Esophagus squamous epithelium (tissue), 5 donors: ENCODE results near the gene CA11. TPM values are rescaled to one million over a fixed set of nuclear protein-coding genes. Genes with fewer than 3 reads are reported as not detected.

Experiments used
- DNase-seq: peaks from one replicate; lab custom pipeline; 2025; lab: John Stamatoyannopoulos, UW
- H3K27ac ChIP-seq, 4 donors: fragments of 200-600 bp; sonication (generic); one replicate each; pipeline ENCODE4 v1.5.1; 2016 to 2019; ENCODE audit warnings: mild to moderate bottlenecking in 1 of 4
- H3K27me3 ChIP-seq, 4 donors: fragments of 200-600 bp; sonication (generic); 1 replicate in 3 of 4; 2 replicates in 1 of 4; pipeline versions ENCODE4 v1.5.1 to v1.6.0; 2017 to 2021; ENCODE audit warnings: antibody characterized with exemption in 1 of 4
- H3K36me3 ChIP-seq, 3 donors: fragments of 200-600 bp; sonication (generic); one replicate each; pipeline ENCODE4 v1.5.1; 2016 to 2019
- H3K4me1 ChIP-seq, 3 donors: fragments of 200-600 bp; sonication (generic); one replicate each; pipeline ENCODE4 v1.5.1; 2017 to 2019
- H3K4me3 ChIP-seq, 4 donors: fragments of 200-600 bp; sonication (generic); 1 replicate in 3 of 4; 2 replicates in 1 of 4; pipeline ENCODE4 v1.5.1; 2016 to 2019; ENCODE audit warnings: mild to moderate bottlenecking in 2 of 4, moderate library complexity in 1 of 4
- H3K9me3 ChIP-seq, 3 donors: fragments of 200-600 bp; sonication (generic); one replicate each; pipeline ENCODE4 v1.5.1; 2016 to 2019
- POLR2A ChIP-seq, 4 donors: fragments of 450-650 bp; IDR thresholded peaks; one replicate each; pipeline ENCODE4 v1.6.1; 2017; ENCODE audit warnings: antibody characterized with exemption in 4 of 4, mild to moderate bottlenecking in 4 of 4, moderate library complexity in 3 of 4
- WGBS, 2 donors: methylation state at CpG; one replicate each; pipeline ENCODE4 v1.1.5; 2018; 5-methylcytosine and 5-hydroxymethylcytosine counted together
- intact Hi-C: fragments of 100-400 bp; cut with DNase I; formaldehyde crosslinking; loops from one replicate; pipeline ENCODE4 v1.15.0; 2022
- total RNA-seq, 4 donors: library from RNA; depleted of rRNA; stranded (reverse); fragments of >200 nt; gene quantifications; one replicate each; pipeline ENCODE4 v1.1.0, GENCODE V29; 2016
- TF ChIP-seq, protein P1 (sequence below), 6 experiments: fragments of 450-650 bp in 4 of 6; fragments of 200-600 bp in 2 of 6; sonication (generic) in 2 of 6; IDR thresholded peaks; one replicate each; pipeline ENCODE4 v1.5.1; 2016 to 2019; ENCODE audit warnings: antibody characterized with exemption in 6 of 6, mild to moderate bottlenecking in 4 of 6, moderate library complexity in 4 of 6
- donor health status: DM: yes; HTN: yes; CAD: no.

Gene CA11
- total RNA-seq, 4 donors from 2014 or later: 1.4 to 6.9 (median 5.2) TPM

DNA sequence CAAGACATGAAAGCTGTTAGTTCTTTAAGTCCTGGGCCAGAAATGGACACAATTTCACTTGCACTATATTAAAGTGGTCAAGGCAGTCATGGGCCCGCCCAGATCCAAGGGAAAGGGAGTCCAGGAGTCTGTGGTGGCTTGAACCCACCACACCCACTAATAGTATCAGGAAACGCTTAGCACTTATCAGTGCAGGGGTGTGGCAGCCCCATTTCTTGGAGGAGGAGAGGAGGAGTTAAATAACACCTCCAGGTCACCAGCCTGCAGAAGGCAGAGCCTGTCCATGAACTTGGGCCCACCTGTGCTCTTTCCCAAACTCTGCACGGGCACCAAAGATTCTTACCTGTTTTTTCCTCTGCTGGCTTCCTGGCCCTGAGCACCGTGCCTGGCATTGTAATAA, 32.2 kb upstream of the CA11 start:
- TF ChIP-seq, protein P1, sequence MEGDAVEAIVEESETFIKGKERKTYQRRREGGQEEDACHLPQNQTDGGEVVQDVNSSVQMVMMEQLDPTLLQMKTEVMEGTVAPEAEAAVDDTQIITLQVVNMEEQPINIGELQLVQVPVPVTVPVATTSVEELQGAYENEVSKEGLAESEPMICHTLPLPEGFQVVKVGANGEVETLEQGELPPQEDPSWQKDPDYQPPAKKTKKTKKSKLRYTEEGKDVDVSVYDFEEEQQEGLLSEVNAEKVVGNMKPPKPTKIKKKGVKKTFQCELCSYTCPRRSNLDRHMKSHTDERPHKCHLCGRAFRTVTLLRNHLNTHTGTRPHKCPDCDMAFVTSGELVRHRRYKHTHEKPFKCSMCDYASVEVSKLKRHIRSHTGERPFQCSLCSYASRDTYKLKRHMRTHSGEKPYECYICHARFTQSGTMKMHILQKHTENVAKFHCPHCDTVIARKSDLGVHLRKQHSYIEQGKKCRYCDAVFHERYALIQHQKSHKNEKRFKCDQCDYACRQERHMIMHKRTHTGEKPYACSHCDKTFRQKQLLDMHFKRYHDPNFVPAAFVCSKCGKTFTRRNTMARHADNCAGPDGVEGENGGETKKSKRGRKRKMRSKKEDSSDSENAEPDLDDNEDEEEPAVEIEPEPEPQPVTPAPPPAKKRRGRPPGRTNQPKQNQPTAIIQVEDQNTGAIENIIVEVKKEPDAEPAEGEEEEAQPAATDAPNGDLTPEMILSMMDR (IDR thresholded peaks at IDR 0.05): no peak
- no peak for TF ChIP-seq POLR2A (IDR thresholded peaks at IDR 0.05)
- Histone ChIP-seq H3K27me3 (no peaks in the 10 kb centered on the region), H3K4me1 (peaks cover 0 to 30% (median 8%) of the 10 kb centered on the region in 3 donors), H3K9me3 (no peaks in the 10 kb centered on the region), H3K4me3 (no peak overlapping the region), H3K36me3 (no peaks in the 10 kb centered on the region), H3K27ac (peak overlapping the region in 3 of 4 donors; percentile 34 to 74 (median 41))
- DNase-seq: no peak
- WGBS, 2 donors: 49 to 73% methylated on average over 3 to 4 of the region's 4 CpGs
- intact Hi-C loops: no loop called here

DNA sequence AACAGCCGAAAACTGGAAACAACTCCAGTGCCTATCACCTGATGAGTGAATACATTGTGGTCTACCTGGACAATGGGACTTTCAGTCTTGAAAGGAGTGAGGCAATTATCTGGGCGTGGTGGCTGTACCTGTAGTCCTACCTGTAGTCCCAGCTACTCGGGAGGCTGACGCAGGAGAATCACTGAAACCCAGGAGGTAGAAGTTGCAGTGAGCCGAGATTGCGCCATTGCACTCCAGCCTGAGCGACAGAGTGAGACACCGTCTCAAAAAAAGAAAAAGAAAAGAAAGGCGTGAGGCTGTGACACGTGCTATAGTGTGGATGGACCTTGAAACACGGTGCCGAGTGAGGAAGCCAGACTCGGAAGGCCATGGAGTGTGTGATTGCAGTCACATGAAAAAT, 30.9 kb upstream of the CA11 start:
- DNase-seq: no peak
- Histone ChIP-seq H3K36me3 (no peaks in the 10 kb centered on the region), H3K9me3 (no peaks in the 10 kb centered on the region), H3K4me3 (no peak overlapping the region), H3K27ac (peak overlapping the region; percentile 54 to 74 (median 67)), H3K27me3 (no peaks in the 10 kb centered on the region), H3K4me1 (peaks cover 0 to 30% (median 8%) of the 10 kb centered on the region in 3 donors)
- TF ChIP-seq, protein P1 (IDR thresholded peaks at IDR 0.05): no peak
- no peak for TF ChIP-seq POLR2A (IDR thresholded peaks at IDR 0.05)
- WGBS, 2 donors: 69 to 74% methylated on average over 12 to 13 of the region's 13 CpGs
- intact Hi-C loops: no loop called here

DNA sequence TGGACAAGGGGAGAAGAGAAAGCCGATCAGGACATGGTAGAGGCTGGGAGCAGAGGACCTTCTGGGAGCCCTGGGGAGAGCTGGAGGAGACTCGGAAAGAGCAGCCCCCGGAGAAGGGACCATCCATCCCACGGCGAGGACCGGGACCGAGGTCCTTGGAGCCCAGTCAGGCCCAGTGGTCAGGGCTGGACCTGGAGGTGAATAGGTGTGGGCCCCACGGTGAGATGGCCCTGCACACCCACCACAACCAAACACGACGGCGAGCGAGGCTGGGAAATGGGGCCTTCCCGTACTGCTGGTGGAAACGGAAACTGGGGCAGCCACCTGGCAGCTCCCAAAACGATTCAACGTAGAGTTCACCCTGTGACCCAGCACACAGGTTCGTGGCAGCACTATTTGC, 30.5 kb upstream of the CA11 start:
- intact Hi-C loops: no loop called here
- peaks cover 0 to 30% (median 8%) of the 10 kb centered on the region in 3 donors for H3K4me1 ChIP-seq
- WGBS, 2 donors: 83 to 85% methylated on average over 12 to 15 of the region's 17 CpGs

DNA sequence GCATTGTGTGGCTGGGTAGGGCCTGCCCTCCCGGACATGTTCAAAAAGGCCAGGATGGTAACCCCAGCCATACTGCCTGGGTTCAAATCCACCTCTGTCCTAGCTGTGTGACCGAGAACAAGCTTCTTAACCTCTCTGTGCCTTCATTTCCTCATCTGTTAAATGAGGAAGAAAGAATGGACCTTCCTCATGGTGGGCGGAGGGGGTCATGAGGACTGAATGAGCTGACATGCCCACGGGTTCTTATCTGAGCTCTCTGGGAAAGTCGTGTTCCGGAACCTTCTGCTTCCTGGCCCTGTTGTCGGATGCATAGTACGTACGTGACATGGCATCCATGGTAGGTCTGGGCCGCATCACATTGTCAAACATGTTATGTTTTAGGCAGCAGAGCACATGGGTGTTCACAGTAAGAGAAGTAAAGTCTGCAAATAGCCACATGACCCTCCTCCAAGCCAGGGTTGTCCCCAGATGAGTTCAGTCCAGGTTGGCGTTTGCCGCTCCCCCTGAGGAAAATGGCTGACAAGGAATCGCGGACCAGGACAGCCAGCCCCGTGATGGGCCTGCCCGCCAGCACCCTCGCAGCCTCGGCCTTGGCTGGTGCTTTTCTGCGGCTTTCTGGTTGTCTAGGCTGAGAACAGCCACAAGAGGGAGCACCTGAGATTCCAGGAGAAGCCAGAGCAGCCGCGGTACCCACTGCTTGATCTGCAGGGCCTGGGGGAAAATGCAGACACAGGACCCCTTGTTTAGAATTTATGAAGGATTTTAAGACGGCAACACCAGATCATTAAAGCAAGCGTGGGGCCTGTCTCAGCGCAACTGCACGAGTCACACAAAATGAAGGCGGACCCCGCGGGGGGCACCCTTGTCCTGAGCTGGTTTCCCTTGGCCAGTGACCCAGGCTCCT, 29.2 kb upstream of the CA11 start:
- intact Hi-C loops: no loop called here
- H3K9me3 ChIP-seq: no peaks in the 10 kb centered on the region
- H3K27me3 ChIP-seq: no peaks in the 10 kb centered on the region
- H3K36me3 ChIP-seq: no peaks in the 10 kb centered on the region
- 44 to 72% methylated on average over 9 to 16 of the region's 28 CpGs for WGBS, 2 donors
- TF ChIP-seq POLR2A (IDR thresholded peaks at IDR 0.05): no peak
- TF ChIP-seq, protein P1 (IDR thresholded peaks at IDR 0.05): peak; percentile 64 to 90 (median 88)
- no peak overlapping the region for H3K4me3 ChIP-seq
- DNase-seq: peak; percentile 13
- peak overlapping the region in 1 of 4 donors; percentile 74 for H3K27ac ChIP-seq
- peaks cover 0 to 30% (median 8%) of the 10 kb centered on the region in 3 donors for H3K4me1 ChIP-seq

More for the DNA sequence above, 30.5 kb upstream of the CA11 start:
- DNase-seq: no peak
- H3K4me3 ChIP-seq: no peak overlapping the region
- H3K36me3 ChIP-seq: no peaks in the 10 kb centered on the region
- H3K9me3 ChIP-seq: no peaks in the 10 kb centered on the region
- H3K27ac ChIP-seq: peak overlapping the region; percentile 54 to 74 (median 60)
- H3K27me3 ChIP-seq: no peaks in the 10 kb centered on the region
- TF ChIP-seq, protein P1 (IDR thresholded peaks at IDR 0.05): no peak
- TF ChIP-seq POLR2A (IDR thresholded peaks at IDR 0.05): no peak

DNA sequence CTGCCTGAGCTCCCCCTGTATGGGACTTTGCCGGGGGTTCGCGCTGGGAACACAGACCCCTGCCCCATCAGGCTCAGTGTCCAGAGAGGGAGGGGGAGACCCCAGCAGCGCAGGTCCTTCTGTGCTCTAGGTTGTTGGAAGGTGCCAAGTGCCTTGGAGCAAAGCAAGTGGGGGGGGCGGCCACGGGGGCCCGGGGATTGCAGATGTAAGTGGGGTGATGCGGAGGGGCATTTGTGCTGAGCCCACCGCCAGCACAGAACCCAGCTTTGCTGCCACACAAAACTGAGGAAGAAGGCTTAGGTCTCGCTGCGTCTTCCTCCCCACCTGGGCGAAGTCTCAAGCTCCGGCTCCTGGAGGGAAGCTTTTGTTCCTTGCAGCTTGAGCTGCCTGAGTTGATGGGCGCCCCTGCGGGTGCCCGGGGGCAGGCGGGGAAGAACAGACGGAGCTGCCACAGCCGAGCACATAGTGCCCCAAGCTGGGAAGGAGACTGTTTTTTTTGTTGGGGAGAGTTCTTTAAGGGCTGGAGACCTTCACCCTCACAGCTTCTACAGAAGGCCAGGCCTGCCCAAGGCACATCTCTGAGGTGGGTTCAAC, 28.3 kb upstream of the CA11 start:
- TF ChIP-seq POLR2A (IDR thresholded peaks at IDR 0.05): no peak
- TF ChIP-seq, protein P1 (IDR thresholded peaks at IDR 0.05): no peak

More for the DNA sequence above, 28.3 kb upstream of the CA11 start:
- Histone ChIP-seq H3K27me3 (no peaks in the 10 kb centered on the region), H3K4me1 (peaks cover 0 to 30% (median 8%) of the 10 kb centered on the region in 3 donors), H3K36me3 (no peaks in the 10 kb centered on the region), H3K27ac (no peak overlapping the region), H3K4me3 (no peak overlapping the region), H3K9me3 (no peaks in the 10 kb centered on the region)
- WGBS, 2 donors: 60 to 93% methylated on average over 1 to 5 of the region's 19 CpGs
- intact Hi-C loops: no loop called here
- DNase-seq: no peak
